NB4 (cell line): Measurements from ENCODE around the gene CIP2A.

ENCODE experiments used
- POLR2A ChIP-seq: IDR thresholded peaks from 2 replicates; pipeline ENCODE4 v1.6.1; 2011; ENCODE audit warnings: mild to moderate bottlenecking; ENCODE audit not compliant: insufficient read length; ENCODE audit errors: extremely low read depth
- TF ChIP-seq, protein P1 (sequence below): IDR thresholded peaks from one replicate; pipeline ENCODE4 v1.5.1; 2012; ENCODE audit warnings: low read depth, low read length

DNA sequence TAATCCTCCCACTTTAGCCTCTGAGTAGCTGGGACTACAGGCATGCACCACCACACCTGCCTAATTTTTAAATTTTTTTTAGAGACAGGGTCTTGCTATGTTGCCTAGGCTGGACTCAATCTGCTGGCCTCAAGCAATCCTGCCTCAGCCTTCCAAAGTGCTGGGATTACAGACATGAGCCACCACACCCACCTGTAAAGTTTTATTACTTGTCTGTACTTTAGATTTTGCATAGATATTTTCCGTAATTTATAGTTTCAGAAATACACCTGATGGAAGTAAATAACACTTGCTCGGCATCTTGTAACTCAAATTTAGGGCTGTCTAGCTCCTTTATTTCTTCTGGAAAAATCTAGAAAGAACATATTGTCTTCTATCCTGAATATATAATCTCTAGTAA is 6.1 kb upstream of the CIP2A start:
- TF ChIP-seq, protein P1, sequence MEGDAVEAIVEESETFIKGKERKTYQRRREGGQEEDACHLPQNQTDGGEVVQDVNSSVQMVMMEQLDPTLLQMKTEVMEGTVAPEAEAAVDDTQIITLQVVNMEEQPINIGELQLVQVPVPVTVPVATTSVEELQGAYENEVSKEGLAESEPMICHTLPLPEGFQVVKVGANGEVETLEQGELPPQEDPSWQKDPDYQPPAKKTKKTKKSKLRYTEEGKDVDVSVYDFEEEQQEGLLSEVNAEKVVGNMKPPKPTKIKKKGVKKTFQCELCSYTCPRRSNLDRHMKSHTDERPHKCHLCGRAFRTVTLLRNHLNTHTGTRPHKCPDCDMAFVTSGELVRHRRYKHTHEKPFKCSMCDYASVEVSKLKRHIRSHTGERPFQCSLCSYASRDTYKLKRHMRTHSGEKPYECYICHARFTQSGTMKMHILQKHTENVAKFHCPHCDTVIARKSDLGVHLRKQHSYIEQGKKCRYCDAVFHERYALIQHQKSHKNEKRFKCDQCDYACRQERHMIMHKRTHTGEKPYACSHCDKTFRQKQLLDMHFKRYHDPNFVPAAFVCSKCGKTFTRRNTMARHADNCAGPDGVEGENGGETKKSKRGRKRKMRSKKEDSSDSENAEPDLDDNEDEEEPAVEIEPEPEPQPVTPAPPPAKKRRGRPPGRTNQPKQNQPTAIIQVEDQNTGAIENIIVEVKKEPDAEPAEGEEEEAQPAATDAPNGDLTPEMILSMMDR, result no peak
- TF ChIP-seq POLR2A, result no peak
